ENCODE measurements around the gene DEPDC1.

DNA sequence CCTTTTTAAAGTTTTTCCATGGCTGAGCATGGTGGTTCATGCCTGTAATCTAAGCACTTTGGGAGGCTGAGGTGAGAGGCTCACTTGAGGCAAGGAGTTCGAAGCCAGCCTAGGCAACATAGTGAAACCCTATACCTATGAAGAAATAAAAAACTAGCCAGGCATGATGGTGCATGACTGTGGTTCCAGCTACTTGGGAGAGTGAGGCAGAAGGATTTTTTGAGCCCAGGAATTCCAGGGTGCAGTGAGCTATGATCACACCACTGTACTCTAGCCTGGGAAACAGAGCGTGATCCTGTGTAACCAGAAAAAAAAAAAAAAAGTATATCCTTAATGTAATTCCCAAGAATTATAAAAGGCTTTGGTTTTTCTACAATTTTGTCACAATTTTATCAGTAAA is 17.4 kb downstream of the DEPDC1 start:
- TF ChIP-seq POLR2A (IDR thresholded peaks at IDR 0.05; ENCODE audit: low read depth, low read length) (no peak), TAF1 (IDR thresholded peaks at IDR 0.05; ENCODE audit: borderline replicate concordance, low read depth, low read length) (no peak)

Measured in GM12892 (cell line).